Neural cell (in vitro differentiated cells): Measurements from ENCODE around the gene NTN3.

Experiments used
- EP300 ChIP-seq: fragments of 450-650 bp; conservative IDR thresholded peaks from 2 replicates; pipeline ENCODE4 v1.6.1; 2014; ENCODE audit warnings: antibody characterized with exemption, mild to moderate bottlenecking, moderate library complexity; ENCODE audit not compliant: poor library complexity, severe bottlenecking
- POLR2AphosphoS5 ChIP-seq: IDR thresholded peaks from 2 replicates; pipeline ENCODE4 v1.6.1; 2012
- RAD21 ChIP-seq: fragments of 450-650 bp; conservative IDR thresholded peaks from 2 replicates; pipeline ENCODE4 v1.6.1; 2014; ENCODE audit warnings: antibody characterized with exemption, mild to moderate bottlenecking, moderate library complexity
- TF ChIP-seq, protein P1 (sequence below): fragments of 450-650 bp; IDR thresholded peaks from 2 replicates; pipeline ENCODE4 v1.5.1; 2014; ENCODE audit warnings: antibody characterized with exemption, mild to moderate bottlenecking, moderate library complexity; ENCODE audit not compliant: poor library complexity, severe bottlenecking

DNA sequence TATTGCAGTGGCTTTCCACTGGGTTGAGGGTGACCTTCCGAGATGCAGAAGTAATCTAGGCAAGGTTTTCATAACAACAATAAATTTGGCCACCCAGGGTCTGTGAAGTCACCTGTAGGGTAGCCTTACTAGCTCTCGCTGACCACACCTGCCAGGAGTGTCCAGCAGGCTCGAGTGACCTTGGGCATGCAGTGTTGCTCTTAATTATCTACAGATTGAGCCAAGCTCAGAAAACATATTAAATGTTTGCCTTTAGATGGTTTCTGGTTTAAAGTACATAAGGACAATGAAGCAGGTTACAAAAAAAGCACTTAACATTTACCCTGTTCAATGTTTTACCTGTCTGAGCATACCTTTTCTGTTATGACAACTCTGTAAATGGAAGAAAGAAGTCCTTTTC, 5.6 kb downstream of the NTN3 start:
- TF ChIP-seq, protein P1, sequence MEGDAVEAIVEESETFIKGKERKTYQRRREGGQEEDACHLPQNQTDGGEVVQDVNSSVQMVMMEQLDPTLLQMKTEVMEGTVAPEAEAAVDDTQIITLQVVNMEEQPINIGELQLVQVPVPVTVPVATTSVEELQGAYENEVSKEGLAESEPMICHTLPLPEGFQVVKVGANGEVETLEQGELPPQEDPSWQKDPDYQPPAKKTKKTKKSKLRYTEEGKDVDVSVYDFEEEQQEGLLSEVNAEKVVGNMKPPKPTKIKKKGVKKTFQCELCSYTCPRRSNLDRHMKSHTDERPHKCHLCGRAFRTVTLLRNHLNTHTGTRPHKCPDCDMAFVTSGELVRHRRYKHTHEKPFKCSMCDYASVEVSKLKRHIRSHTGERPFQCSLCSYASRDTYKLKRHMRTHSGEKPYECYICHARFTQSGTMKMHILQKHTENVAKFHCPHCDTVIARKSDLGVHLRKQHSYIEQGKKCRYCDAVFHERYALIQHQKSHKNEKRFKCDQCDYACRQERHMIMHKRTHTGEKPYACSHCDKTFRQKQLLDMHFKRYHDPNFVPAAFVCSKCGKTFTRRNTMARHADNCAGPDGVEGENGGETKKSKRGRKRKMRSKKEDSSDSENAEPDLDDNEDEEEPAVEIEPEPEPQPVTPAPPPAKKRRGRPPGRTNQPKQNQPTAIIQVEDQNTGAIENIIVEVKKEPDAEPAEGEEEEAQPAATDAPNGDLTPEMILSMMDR, result no peak
- TF ChIP-seq POLR2AphosphoS5 (no peak), RAD21 (no peak), EP300 (no peak)
